NCI-H1105 (cell line): ENCODE data around the gene THUMPD1.
"Not testable (repeated sequence)": the region's sequence is repeated elsewhere in the genome, so short reads cannot be mapped to it uniquely, and the experiment has no call there.

Source experiments
- DNase-seq: peaks from one replicate; lab custom pipeline; 2025; lab: John Stamatoyannopoulos, UW

THUMPD1 gene

GRCh38 chr16:20741554-20742285 lies at the start of gene THUMPD1:
Gene THUMPD1, minus strand, starts transcription at chr16:20741818. Its CDS starts 79 bp downstream, at chr16:20741739.
- DNase-seq, result peak; percentile 62

GRCh38 chr16:20789130-20789529 lies 47.5 kb upstream of the THUMPD1 start:
- no peak for DNase-seq

GRCh38 chr16:20784204-20784603 lies 42.6 kb upstream of the THUMPD1 start:
- no peak for DNase-seq

GRCh38 chr16:20782470-20782869 lies 40.9 kb upstream of the THUMPD1 start:
- no peak for DNase-seq

- DNase-seq, result no peak
These were observed 40.1 kb upstream of the THUMPD1 start for GRCh38 chr16:20781697-20782096.

- DNase-seq, result no peak
These were observed 33.2 kb upstream of the THUMPD1 start for GRCh38 chr16:20774703-20775362.

GRCh38 chr16:20773679-20774078 lies 32.1 kb upstream of the THUMPD1 start:
- no peak for DNase-seq

- DNase-seq, result no peak
These were observed 27.2 kb upstream of the THUMPD1 start for GRCh38 chr16:20768818-20769217.

GRCh38 chr16:20768121-20768520 lies 26.5 kb upstream of the THUMPD1 start:
- no peak for DNase-seq

- no peak for DNase-seq
These were observed 26.0 kb upstream of the THUMPD1 start for GRCh38 chr16:20767577-20767976.

GRCh38 chr16:20766294-20766693 lies 24.7 kb upstream of the THUMPD1 start:
- no peak for DNase-seq

- DNase-seq, result no peak
These were observed 24.1 kb upstream of the THUMPD1 start for GRCh38 chr16:20765732-20766131.

GRCh38 chr16:20764448-20764847 lies 22.8 kb upstream of the THUMPD1 start:
- DNase-seq, result not testable (repeated sequence)

GRCh38 chr16:20763461-20764232 lies 22.0 kb upstream of the THUMPD1 start, which contains the start of gene ACSM3:
Gene ACSM3, plus strand, starts transcription at chr16:20764014. Its CDS starts 6,021 bp downstream, at chr16:20770035.
- no peak for DNase-seq

- no peak for DNase-seq
These were observed 20.9 kb upstream of the THUMPD1 start for GRCh38 chr16:20762404-20763123.

- DNase-seq, result no peak
These were observed 19.6 kb upstream of the THUMPD1 start for GRCh38 chr16:20761175-20761574.

- DNase-seq, result no peak
These were observed 18.7 kb upstream of the THUMPD1 start for GRCh38 chr16:20760346-20760745.

- DNase-seq, result not testable (repeated sequence)
These were observed 14.2 kb upstream of the THUMPD1 start for GRCh38 chr16:20755799-20756198.

GRCh38 chr16:20755238-20755637 lies 13.6 kb upstream of the THUMPD1 start:
- no peak for DNase-seq

GRCh38 chr16:20753727-20754126 lies 12.1 kb upstream of the THUMPD1 start:
- DNase-seq, result no peak

- DNase-seq, result no peak
These were observed 8.9 kb upstream of the THUMPD1 start for GRCh38 chr16:20750558-20750957.

- no peak for DNase-seq
These were observed 7.9 kb upstream of the THUMPD1 start for GRCh38 chr16:20749474-20749873.
